CD4-positive, alpha-beta T cell treated with Interleukin-6 at 100 ng/mL for 8 hours (primary cell): Measurements from ENCODE around the gene SSR2.

Source experiments
- DNase-seq: peaks from one replicate; pipeline ENCODE4 v3.0.0-alpha.2; 2020; ENCODE audit warnings: mixed read lengths, low spot score

Gene SSR2

DNA sequence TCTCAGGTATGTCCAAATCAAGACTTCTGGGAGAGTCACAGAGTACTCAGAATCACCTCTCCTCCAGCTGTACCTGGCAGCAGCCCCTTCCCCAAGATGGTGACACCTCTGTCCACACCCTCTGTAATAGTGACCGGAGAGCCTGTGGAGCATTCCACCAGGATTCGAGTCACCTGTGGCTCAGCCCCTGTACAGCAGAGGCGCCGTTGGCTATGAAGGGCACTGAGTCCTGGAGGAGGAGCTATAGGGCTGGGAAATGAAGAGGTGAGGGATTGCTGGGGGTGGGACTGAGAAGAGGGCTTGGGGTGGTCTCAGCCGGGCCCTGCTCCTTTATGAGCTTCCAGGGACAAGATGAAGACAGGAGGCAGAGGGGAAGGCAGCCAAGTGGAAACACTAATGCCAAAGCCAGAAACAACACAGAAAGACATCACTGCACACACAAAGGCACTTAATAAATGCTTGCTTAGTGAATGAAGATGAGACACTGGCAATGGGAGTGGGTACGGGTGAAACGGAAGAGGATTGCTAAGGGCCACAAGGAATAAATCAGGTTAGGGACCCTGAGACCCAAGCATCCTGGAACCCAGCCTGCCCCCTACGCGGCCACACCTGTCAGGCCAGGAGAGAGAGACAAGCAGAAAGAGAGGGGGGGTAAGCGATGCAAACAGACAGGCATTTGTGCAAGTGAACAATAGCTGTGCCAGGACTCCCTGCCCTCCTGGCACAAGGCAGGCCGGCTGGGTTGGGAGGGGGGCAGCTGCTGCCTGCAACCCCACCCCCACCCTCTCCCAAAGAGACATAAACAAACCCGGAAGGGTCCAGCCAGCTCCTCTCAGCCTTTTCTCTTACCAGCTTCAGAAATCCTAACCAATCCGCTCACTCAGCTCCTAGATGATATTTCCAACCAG lies 46.3 kb downstream of the SSR2 start:
- no peak for DNase-seq

DNA sequence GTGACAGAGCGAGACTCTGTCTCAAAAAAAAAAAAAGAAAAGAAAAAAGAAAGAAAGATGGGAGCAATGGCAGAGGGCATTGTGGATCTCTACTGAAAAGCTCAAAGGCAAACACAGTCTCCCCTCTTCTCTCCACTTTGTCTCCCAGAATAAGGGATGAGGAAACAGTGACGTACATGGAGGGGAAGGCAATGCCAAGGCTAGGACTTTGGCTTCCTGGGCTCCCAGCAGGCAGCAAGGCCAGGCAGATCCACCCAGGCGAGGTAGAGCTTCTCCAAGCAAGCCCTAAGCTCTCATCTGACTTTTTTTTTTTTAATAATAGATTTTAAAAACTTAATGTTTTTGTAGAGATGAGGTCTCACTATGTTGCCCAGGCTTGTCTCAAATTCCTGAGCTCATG lies 47.0 kb downstream of the SSR2 start:
- no peak for DNase-seq

DNA sequence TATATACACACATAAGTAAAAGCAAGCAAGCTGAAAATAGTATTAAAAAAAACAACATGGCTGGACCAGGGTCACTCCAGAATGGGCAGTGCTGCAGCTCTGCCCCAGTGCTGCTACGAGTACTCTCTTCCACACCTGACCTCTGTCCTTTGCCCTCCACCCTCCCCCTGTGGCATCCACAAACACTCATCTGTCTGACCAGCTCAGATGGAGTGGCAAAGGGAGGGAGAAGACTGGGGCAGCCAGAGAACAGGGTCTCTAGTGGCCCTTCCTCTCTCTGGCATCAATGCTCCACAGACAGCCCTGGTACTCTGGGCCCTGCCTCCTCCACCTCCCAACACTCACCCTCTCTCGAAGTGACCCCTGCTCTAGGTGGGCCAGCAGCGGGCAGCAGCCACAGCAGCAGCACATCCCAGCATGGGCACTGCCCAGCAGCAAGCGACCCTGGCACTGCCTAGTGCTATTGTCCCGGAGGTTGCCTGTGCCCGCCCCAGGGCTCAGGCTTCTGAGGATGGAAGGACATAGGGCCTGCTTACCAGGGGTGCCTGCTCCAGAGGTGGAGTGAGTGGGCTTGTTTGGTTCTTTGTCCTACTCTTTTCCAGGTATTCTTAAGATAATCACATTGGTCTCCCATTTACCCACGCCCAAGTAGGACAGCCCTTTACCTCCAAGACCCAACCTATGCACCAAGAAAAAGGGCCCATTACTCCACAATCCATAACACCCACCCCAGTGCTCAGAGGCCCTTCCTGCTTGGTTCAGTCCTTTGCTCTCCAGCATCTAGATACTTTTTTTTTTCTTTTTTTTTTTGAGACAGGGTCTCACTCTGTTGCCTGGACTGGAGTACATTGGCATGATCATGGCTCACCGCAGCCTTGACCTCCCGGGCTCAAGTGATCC lies 48.6 kb downstream of the SSR2 start:
- DNase-seq = no peak

DNA sequence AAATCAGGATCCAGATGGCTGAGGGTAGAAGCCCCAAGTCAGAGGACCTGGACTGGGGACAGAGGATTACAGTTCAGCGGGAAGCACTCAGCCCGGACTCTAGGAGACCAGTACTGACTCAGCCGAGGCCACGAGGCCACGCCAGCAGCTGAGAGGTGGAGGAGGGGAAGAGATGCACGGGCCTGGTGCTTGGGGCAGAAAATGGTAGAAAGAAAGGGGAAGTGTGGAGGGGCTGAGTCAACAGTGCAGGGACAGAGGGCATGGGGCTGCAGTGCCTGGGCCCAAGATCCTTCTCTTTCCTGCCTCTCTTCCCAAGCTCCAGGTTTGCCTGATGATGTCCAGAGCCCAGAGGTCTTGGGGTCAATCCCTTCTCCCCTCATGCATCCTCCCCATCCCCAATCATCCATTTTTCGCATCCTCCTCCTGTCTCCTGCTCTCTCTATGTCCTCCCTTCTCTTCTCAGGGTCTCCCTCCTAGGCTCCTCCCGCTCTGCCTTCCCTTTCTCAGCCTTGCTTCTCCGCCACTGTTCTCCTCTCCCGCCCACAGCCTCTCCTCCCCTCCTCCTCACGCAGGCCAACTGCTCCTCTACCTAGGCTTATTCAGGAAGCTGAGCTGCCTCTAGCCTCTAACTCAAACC lies 50.1 kb downstream of the SSR2 start:
- DNase-seq = no peak

DNA sequence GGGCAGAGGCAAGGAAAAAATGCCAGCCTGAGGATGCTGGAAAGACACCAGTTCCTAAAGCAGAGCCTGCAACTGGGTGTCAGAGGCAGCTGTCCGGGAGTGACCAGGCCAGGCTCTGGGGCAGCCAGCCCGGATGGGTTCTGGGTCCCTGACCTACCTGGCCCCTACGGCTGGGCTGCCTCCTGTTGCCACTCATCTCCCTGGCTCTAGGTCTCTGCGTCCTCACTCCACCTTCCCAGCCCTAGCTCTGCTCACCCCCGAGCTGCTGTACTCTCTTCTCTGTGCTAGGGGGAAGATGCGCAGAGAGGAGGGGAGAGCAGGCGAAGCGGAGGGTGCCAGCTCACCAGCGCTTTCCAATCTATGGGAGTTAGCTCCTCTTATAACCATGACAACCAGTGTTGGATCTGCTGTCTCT lies 51.4 kb downstream of the SSR2 start:
- DNase-seq = no peak

DNA sequence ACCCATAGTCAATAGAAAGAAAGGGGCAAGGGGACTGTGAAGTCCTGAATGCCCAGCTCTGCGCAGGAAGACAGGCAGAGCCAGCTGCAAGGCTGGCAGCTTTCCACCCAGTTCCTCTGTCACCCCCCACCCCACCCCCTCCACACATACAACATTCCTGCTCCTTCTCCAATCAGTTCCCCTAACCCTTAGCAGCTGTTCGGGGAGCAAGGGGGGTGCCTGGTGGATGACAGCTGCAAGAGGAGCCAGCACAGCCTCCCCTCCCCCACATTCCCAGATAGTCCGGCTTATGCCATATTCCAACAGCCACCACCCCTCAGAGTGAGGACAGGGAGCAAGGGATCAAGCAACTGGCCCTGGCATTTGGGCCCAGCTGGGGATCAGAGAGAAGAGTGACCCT lies 52.1 kb downstream of the SSR2 start:
- no peak for DNase-seq

DNA sequence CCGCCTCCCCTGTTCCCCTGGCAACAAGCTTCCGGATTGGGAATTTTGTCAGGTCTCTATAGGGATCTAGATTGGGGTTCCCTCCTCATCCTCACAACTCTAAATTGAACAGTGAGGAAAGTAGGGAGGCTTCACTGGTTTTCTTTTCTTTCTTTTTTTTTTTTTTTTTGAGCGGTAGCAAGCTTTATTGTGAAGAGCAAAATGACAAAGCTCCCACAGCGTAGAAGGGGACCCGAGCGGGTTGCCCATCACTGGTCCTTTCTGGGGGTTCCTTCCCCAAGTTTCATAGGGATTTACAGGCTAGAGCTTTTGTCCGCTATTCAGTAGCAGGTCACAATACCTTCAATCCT lies 52.7 kb downstream of the SSR2 start:
- DNase-seq = no peak

DNA sequence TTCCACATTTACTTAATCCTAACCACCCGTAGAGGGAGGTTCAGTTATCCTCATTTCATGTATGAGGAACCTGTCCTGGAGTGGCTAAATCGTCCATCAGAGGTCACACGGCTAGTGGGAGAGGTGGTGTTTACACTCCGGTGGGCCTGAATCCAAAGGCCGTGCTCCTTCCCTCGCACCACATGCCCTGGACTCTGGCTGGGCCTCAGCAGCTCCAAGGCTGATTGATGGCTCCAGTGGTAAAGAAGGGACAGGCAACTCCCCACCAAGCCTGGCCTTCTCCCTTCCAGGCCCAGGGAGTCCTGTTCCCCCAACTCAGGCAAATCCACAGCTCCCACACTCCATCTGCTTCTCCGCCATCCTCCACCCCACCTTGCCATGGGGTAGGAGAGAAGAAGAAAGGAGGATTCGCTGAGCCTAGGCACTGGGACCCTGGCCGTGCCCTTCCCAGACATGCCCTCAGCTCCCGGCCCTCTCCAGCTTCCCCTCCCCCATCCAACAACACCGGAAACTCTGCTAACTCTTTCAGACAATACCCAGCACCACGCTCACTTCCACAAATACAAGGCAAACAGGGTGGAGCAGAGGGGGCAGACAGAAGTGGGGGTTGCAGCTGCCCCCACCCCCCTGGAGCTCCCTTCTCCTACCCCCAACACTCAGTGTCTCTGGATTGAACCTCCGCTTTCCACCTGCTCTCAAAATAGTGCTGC lies 53.3 kb downstream of the SSR2 start:
- peak; percentile 40 for DNase-seq

DNA sequence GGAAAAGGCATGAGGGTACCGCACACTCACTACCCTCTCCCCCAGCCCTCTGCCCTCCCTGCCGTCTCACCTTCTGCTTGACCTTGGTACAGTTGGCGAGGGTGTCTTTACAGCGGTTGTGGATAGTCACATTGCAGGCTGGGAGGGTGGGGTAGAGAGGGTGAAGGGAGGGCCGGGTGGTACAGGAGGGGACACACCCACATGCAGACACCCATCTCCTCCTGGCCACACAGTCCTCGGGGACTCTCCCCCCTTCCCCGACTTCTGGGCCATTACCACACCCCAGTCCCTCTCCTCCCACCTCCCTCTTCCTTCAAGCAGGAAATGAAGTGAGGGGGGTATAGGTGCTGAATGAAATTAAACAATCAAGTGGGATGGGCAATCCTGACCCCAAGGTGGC lies 54.0 kb downstream of the SSR2 start:
- no peak for DNase-seq

DNA sequence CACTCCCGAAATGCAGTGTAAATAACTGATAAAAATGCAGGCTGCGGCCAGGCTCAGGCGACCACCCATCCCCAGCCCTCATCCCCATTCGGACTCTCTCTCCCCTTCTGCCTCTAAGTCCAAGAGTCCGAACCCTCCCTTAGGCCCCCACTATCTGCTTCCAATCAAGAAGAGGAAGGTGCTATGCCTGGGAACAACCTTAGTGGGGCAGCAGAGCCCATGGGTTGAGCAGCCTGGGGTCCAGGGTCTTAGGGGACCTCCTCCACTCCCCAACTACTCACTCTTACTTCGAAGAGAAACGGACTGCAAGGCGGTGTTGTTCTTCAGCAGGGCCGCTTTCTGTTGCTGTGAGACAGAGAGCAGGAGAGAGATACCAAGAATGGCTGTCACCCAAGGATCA lies 54.6 kb downstream of the SSR2 start:
- no peak for DNase-seq

DNA sequence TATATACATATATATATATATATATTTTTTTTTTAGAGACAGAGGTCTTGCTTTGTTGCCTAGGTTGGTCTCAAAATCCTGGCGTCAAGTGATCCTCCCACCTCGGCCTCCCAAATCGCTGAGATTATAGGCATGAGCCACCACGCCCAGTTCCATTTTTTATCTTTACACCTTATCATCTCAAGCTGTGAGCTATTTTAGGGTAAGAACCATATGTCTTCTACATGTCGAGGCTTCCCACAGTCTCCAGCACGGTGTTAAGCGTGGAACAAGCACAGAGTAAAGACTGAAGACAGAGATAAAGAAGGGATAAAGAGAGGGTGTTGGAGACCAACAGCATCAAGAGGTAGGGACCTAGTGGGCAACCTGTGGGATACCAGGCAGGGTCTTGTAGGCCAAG lies 56.6 kb downstream of the SSR2 start:
- no peak for DNase-seq

DNA sequence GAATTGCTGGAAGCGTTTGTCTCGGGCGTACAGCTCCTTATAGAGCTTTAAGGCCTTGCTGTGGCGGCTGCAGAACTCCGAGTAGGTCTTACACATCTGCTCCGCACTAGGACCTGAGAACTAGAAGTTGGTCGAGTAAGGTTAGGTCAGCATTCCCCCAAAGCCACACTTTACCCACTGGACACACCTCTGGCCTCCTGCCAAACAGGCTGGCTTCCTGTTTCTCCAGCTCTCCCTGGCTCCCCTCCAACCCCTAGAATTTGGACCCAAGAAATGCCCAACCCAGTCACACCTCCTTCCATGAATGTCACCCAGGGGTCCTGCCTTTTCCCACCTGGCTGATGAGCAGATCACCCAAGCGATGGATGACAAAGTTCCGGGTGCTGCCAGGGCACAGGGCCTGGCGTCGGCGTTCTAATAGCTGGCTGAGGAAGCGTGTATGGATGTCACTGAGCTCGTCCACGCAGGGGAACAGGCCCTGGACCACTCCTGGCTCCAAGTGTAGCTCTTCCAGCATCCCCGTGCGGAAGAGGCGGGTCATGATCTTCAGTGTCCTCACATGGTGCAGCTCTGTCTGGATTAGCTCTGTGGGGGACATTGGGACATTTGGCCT lies 58.0 kb downstream of the SSR2 start:
- no peak for DNase-seq

DNA sequence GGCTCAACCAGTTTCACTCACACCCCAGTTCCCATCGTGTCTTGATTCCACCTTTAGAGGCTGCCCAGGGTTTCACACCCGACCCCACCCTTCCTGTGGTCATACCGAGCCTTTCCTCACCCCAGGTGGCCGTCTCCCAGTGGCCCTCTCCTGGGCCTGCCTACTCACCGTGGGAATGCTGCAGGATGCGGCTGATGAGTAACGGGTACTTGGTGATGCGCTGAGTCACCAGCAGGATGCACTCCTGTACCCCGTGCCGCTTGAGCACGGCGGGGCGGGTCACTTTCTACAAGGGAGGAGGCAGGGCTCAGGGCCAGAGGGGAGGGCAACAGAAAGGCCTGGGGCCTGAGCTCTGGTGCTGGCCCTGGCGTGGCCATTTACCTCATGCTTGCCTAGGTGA lies 58.8 kb downstream of the SSR2 start:
- no peak for DNase-seq

DNA sequence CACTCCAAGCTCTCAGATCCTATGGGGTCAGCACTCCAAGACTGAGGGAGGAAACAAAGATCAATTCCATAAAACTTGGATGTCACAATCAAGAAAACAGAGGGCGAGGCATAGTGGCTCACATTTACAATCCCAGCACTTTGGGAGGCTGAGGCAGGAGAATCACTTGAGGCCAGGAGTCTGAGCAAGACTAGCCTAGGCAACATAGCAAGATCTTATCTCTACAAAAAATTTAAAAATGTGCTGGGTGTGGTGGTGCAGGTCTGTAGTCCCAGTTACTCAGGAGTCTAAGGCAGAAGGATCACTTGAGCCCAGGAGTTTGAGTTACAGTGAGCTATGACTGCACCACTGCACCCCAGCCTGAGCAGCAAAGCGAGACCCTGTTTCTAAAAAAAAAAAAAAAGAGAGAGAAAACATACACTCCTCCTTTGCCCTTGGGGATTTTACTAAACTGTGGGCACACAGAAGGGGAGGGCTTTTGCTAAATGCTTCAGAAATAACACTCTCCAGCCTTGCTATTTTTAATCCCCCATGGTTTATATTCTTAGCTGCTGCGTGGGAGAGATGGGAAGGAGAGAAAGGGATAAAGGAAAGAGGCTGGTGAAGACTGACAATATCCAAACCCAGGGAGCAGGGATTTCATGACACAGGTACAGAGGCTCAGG lies 60.5 kb downstream of the SSR2 start:
- DNase-seq = no peak
